Psoas muscle (tissue), 8 donors: ENCODE data around the gene ITIH5. TPM values are rescaled to one million over a fixed set of nuclear protein-coding genes. Genes with fewer than 3 reads are reported as not detected.

Experiments used
- ATAC-seq, 4 donors: fragments of 200-7000 bp; cut with Tn5 transposase; one replicate each; pipeline ENCODE4 v1.9.1; 2020; ENCODE audit warnings: moderate library complexity in 3 of 4, mild to moderate bottlenecking in 2 of 4
- DNase-seq, 2 donors: peaks; one replicate each; pipeline ENCODE4 v3.0.0-alpha.2; 2020
- H3K27ac ChIP-seq: fragments of 200-600 bp; one replicate; pipeline ENCODE4 v1.8.0; 2022
- H3K27me3 ChIP-seq, 3 donors: fragments of 200-600 bp in 1 of 3; one replicate each; pipeline versions ENCODE4 v1.6.1 to v1.8.0; 2013 to 2022; ENCODE audit warnings: low read length in 2 of 3, mild to moderate bottlenecking in 2 of 3, moderate library complexity in 1 of 3; ENCODE audit not compliant: insufficient read depth in 3 of 3
- H3K36me3 ChIP-seq, 2 donors: fragments of 200-600 bp in 1 of 2; one replicate each; pipeline versions ENCODE4 v1.6.1 to v1.8.0; 2013 to 2022; ENCODE audit warnings: low read depth in 1 of 2, mild to moderate bottlenecking in 1 of 2, moderate library complexity in 1 of 2; ENCODE audit not compliant: insufficient read depth in 1 of 2
- H3K4me1 ChIP-seq: fragments of 200-600 bp; one replicate; pipeline ENCODE4 v1.8.0; 2022
- H3K4me3 ChIP-seq: fragments of 200-600 bp; one replicate; pipeline ENCODE4 v1.8.0; 2022; ENCODE audit warnings: mild to moderate bottlenecking
- H3K9me3 ChIP-seq: fragments of 200-600 bp; one replicate; pipeline ENCODE4 v1.8.0; 2022
- WGBS, 3 donors: extraction: QIAGEN DNeasy Blood & Tissue Kit; methylation state at CpG; one replicate each; pipeline versions ENCODE4 v1.1.6 to v1.1.7; 2013; 5-methylcytosine and 5-hydroxymethylcytosine counted together
- intact Hi-C, 2 donors: fragments of 100-400 bp; cut with DNase I; formaldehyde crosslinking; loops; one replicate each; pipeline versions ENCODE4 v1.11.0 to v1.14.2; 2022
- polyA plus RNA-seq, 3 donors: library from polyadenylated mRNA; stranded (reverse); fragments of 200-250 nt; gene quantifications; one replicate each; pipeline ENCODE4 v1.2.3, GENCODE V29; 2013
- total RNA-seq, 4 donors: library from RNA; stranded (reverse); fragmentation: NEBNext Ultra II Directional in 2 of 4; extraction: Animal tissue kit (Norgen Biotek cat#: 25700) in 2 of 4; gene quantifications; one replicate each; pipeline versions ENCODE4 v1.2.1 to v1.2.4, GENCODE V29; 2021 to 2023
- TF ChIP-seq, protein P1 (sequence below): fragments of 200-600 bp; IDR thresholded peaks from one replicate; pipeline ENCODE4 v1.8.0; 2022; ENCODE audit warnings: antibody characterized with exemption
- donor health status: healthy with polysubstance abuse.
- donor health status: DM: no; HTN: no; CAD: no; lungs with moderate emphysema.
- donor health status: Bipolar disorder and iron deficiency.
- donor health status: healthy.
- donor health status: DM: yes; HTN: yes; CAD: no.
- donor health status: DM: no; HTN: no; CAD: no.
- donor health status: DM: no; HTN: no; CAD: no.
- donor health status: DM: yes; HTN: yes; CAD: no.

ITIH5 gene
- total and polyA plus RNA-seq, 7 donors: 1.3 to 13.0 (median 2.9) TPM

DNA sequence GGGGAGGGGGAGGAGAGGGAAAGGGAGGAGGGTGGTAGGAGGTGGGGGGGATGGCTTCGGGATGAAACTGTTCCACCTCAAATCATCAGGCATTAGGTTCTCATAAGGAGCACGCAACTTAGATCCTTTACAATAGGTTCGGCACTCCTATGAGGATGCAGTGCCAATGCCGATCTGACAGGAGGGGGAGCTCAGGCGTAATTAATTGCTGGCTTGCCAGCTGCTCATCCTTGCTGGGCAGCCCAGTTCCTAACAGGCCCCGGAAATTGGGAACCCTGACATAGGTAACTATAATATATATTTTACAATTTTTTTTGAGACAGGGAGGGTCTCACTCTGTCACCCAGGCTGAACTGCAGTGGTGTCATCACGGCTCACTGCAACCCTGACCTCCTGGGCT, 137.1 kb downstream of the ITIH5 start:
- TF ChIP-seq, protein P1, sequence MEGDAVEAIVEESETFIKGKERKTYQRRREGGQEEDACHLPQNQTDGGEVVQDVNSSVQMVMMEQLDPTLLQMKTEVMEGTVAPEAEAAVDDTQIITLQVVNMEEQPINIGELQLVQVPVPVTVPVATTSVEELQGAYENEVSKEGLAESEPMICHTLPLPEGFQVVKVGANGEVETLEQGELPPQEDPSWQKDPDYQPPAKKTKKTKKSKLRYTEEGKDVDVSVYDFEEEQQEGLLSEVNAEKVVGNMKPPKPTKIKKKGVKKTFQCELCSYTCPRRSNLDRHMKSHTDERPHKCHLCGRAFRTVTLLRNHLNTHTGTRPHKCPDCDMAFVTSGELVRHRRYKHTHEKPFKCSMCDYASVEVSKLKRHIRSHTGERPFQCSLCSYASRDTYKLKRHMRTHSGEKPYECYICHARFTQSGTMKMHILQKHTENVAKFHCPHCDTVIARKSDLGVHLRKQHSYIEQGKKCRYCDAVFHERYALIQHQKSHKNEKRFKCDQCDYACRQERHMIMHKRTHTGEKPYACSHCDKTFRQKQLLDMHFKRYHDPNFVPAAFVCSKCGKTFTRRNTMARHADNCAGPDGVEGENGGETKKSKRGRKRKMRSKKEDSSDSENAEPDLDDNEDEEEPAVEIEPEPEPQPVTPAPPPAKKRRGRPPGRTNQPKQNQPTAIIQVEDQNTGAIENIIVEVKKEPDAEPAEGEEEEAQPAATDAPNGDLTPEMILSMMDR: no peak
- H3K27me3 ChIP-seq: peaks cover 0 to 8% (median 0%) of the 10 kb centered on the region in 3 donors
- 23 to 37% (median 28%) methylated on average over 7 of the region's 7 CpGs for WGBS, 3 donors
- no peaks in the 10 kb centered on the region for H3K4me1 ChIP-seq
- no peak overlapping the region for H3K27ac ChIP-seq
- no peak for ATAC-seq
- H3K36me3 ChIP-seq: no peaks in the 10 kb centered on the region
- H3K9me3 ChIP-seq: no peaks in the 10 kb centered on the region
- intact Hi-C loops: loop anchor here (10.0 kb wide), 1 partner anchor 1775 kb away; no protein-coding TSS in a partner anchor
- H3K4me3 ChIP-seq: no peak overlapping the region
- DNase-seq: no peak

DNA sequence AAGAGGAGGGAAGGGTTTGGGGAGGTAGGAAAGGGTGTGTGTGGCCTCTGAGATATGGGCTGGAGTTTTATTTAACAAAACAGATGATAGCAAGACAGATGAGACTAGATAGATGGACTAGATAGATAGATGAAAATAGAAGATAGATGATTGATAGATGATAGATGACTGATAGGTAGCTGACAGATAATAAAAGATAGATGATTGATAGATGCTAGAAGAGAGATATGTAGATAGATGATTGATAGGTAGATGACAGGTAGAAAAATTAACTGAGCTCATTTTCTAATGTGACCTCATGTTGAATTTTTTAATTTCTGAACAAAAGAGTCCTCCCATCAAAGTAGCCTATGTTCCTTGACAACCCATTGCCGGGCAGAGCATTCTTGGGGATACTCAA, 139.3 kb downstream of the ITIH5 start:
- intact Hi-C loops: loop anchor here (2.0 to 10.0 kb wide), 2 partner anchors 159 to 1777 kb away; no protein-coding TSS in a partner anchor
- TF ChIP-seq, protein P1: no peak
- 98 to 100% (median 100%) methylated on average over 1 of the region's 1 CpG for WGBS, 3 donors

DNA sequence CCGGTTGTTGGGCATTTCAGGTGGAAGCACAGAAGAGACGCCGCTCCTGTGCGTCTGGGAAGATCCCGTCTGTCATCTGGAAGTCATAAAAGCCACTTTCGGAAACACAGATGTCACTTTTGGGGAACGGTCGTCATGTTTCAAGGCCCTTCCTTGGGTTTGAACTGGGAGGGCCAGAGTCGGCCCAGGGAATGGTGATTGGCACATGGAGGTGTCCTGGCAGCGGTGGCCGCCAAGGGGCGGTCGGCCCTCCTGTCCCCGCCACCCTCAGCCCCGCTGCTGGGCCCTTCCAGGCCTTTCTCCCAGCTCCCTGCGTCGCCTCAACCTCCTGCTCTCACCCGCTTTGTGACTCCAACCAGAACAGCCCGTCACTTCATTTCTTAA, 140.8 kb downstream of the ITIH5 start:
- Histone ChIP-seq H3K27me3 (peaks cover 0 to 14% (median 0%) of the 10 kb centered on the region in 3 donors), H3K4me1 (no peaks in the 10 kb centered on the region), H3K9me3 (no peaks in the 10 kb centered on the region), H3K36me3 (no peaks in the 10 kb centered on the region), H3K27ac (no peak overlapping the region), H3K4me3 (no peak overlapping the region)
- WGBS, 3 donors: 68 to 75% (median 74%) methylated on average over 19 of the region's 19 CpGs
- intact Hi-C loops: loop anchor here (2.0 to 10.0 kb wide), 2 partner anchors 161 to 1779 kb away; no protein-coding TSS in a partner anchor
- TF ChIP-seq, protein P1: no peak
- ATAC-seq (no peak), DNase-seq (no peak)

More for the DNA sequence above, 139.3 kb downstream of the ITIH5 start:
- no peak overlapping the region for H3K4me3 ChIP-seq
- H3K27me3 ChIP-seq: peaks cover 0 to 14% (median 0%) of the 10 kb centered on the region in 3 donors
- no peaks in the 10 kb centered on the region for H3K9me3 ChIP-seq
- H3K27ac ChIP-seq: no peak overlapping the region
- no peaks in the 10 kb centered on the region for H3K36me3 ChIP-seq
- H3K4me1 ChIP-seq: no peaks in the 10 kb centered on the region
- no peak for ATAC-seq
- DNase-seq: no peak

DNA sequence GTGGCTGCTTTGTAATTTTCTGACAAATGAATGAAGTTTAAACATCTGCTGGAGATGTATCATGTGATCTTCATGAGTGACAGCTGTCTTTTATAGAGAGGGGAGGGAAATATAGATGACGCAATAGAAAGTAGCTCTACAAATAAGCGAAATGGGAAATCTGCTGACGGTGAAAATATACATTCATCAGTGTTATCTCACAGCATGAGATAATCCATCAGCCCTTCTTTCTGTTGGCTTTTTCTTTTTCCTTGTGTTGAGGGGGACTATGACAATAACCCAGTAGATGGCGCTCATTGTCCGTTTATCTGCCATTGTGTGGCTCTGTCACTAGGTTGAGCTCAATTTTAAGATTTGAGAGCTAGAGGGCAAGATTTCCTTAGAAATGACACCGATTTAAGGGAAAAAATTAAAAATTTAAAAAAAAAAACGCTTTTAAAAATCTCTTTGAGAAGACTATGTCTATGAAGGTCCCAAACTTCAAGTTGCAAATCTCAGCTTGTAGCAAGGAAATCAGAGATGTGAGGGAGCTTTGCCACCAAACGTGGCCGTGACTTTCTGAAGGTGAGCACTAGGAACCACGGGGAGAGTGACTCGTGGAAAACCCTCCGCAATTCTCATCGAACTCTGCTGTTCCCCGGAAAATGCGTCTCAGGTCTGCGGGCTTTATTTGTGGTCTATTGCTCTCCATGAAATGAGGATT, 141.3 kb downstream of the ITIH5 start:
- Histone ChIP-seq H3K27me3 (peaks cover 0 to 14% (median 0%) of the 10 kb centered on the region in 3 donors), H3K27ac (no peak overlapping the region), H3K4me1 (no peaks in the 10 kb centered on the region), H3K36me3 (no peaks in the 10 kb centered on the region), H3K4me3 (no peak overlapping the region), H3K9me3 (no peaks in the 10 kb centered on the region)
- 34 to 42% (median 36%) methylated on average over 16 of the region's 16 CpGs for WGBS, 3 donors
- intact Hi-C loops: loop anchor here (2.0 to 10.0 kb wide), 2 partner anchors 161 to 1779 kb away; no protein-coding TSS in a partner anchor
- ATAC-seq (peak; percentile 60 to 82 (median 70)), DNase-seq (no peak)
- TF ChIP-seq, protein P1: peak; percentile 76
